ENCODE results near the gene ECE1.

ECE1 gene

DNA sequence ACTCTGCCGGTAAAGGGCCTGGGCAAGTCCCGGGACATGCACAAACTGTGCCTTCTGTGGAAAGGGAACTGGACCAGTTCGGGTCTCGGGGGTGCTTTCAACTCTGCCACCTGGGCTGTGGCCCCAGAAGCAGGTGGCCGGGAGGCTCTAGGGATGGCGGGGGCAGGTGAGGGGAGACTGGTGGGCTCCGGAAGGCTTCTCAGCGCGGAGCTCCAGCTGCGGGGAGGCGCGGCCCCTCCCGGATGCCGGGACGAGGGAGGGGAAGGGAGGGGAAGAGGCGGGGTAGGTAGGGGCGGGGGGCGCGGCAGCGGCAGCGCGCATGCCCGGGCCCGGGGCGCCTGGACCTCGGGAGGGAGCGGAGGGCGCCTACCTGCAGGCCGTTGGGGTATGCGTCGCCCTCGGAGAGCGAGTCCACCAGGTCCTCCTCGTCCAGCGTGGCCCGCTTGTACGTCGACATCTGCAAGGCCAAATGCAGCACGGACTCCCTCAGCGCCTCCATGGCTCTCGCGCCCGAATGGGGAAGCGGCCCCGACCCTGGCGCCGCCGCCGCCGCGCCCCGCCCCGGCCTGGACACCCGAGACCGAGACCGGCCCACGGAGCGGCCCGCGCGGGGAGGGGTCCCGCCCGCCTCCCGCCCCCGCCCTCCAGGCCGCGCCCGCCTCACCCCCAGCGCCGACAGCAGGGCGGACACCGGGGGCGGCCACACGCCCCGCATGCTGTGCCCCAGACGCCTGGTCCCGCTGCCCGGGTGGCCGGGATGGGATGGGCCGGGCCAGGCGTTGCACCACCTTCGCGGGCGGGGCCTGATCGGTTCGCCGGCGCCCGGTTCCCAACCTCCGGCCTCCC is at the start of gene ECE1:
Gene ECE1, minus strand, starts transcription at position 764 of the 846 bp plus-strand sequence. Its CDS starts 49 bp downstream, at position 715.
- DNase-seq = no peak

DNA sequence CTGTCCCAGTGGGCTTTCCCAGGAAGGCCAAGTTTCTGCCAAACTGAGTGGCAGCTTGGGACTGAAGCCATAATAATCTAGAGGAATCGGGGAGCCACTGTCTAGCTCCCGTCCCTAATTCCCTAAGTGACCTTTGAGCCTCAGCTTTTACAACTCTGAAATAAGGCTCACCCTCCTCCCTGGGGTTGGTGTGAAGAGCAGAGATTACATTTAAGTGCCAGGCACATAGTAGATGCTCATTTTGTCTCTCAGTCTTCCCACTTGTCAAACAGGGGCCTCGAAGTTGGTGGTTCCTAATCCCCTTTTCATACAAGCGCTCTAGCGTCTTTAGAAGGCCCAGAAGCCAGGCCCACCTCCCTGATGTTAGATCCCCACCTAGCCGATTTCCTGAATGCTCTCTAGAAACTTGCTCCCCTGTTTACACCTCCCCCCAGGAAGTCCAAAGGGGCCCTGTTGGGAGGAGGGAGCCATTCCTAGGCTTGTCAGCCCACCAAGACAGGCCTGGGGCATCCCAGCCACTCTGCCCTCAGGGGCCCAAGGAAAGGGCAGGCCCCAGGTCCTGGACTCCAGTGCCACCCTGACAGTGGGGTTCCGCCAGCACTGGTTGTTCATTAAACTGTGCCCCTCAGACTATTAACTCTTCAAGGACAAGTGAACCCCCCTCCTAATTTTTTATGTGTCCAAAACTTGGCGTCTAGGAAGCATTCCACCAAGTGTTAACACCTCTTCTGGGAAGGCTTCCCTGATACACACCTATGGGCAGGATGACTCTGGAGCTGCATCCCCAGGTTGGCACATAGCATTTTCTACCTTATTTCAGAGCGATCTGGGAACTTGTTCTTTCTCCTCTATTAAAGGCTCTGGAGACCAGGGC is 49.3 kb upstream of the ECE1 start:
- DNase-seq = no peak

DNA sequence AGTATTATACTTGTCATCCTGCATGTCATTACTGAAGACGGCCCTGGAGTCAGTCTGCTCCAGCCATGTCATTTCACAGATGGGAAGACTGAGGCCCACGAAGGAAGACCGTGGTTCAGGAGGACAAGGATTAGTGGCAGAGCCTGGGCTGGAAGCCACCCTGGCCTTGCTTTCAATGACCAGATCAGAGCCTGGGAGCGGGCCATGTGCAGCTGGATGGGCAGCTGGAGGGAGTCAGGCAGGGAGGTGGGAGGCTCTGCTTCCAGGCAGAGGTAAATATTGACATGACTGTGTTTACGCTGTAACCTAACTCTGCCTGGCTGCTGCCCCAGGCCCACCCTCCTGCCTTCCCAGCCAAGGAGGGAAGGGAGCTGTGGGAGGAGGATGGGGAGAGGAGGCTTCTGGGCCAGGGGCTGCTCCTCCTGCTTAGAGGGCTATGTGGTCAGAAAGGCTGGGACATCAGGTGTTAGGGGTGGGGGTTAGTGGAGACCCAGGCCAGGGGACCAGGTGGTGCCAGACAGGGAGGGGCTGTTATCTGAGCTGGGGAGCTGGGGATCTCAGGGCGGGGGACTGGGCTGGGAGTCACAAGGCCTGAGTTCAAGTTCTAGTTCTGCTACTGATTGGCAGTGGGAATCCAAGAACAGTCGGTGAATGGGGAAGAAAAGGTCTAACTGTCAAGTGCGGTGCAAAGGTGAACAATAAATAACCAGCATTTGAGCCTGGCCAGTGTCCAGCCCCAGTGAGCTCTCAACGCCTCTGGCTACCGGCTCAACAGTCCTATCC is 48.5 kb upstream of the ECE1 start:
- peak; percentile 22 for DNase-seq

DNA sequence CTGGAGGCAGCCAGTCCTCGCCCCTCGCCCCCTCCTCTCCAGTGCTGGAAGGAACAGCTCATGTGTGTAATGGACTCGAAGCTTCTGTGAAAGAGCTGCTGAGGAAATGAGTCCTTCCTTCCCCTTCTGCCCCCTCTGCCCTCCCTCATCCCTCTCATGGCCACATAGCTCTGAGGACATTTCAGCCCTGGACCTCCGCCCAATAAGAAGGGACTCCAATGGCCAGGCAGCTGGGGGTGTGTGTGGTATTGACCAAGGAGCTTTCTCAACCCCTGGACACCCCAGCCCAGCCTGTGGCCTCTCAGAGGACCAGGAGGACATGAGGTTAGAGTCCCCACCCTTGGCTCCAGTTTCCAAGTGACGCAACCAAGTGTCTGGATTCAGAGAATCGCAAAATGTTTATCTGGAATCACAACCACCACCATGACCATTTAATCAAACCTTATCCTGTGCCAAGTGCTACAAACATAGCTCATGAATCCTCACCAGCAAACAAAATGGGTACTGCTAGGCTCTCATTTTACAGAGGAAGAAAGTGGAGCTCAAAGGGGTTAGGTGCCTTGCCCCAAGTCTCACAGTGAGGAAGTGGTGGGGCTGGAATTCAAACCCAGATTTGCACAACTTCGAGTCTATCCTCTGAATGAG is 47.8 kb upstream of the ECE1 start:
- DNase-seq = no peak

DNA sequence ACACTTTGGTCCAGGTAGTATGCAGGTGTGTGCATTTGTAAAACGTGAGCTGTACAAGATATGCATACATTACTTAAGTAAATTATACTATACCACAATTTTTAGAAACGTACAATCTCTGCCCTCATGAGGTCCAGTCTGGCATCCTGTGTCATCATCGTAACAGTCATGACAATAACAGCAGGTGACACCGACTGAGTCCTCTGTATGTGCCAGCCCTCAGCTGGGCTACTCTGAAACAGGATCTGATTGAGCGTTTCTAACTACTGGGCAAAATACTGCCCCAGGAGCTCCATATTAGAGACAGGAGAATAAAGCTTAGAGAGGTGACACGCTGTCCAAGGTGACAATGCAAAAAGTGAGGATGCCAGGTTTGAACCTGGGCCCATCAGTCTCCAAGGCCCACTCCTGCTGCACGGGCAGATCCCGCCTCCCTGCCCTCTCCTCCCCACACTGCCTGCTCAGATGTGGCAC is 47.2 kb upstream of the ECE1 start:
- no peak for DNase-seq

DNA sequence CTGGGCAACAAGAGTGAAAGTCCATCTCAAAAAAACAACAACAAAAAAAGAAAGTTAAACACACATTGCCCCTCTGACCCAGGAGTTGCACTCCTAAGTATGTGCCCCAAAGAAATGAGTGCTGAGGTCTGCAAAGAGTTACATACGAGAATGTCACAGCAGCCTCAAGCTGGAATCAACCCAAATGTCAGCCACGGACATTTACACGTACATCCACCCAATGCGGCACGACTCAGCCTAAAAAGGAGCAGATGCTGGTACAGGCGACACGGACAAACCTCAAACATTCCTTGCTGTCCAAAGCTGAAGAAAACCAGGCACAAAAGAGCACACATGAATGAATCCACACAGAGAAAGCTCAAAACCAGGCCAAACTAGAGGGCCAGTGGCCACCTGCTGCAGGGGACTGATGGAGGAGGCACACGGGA is 46.8 kb upstream of the ECE1 start:
- no peak for DNase-seq

DNA sequence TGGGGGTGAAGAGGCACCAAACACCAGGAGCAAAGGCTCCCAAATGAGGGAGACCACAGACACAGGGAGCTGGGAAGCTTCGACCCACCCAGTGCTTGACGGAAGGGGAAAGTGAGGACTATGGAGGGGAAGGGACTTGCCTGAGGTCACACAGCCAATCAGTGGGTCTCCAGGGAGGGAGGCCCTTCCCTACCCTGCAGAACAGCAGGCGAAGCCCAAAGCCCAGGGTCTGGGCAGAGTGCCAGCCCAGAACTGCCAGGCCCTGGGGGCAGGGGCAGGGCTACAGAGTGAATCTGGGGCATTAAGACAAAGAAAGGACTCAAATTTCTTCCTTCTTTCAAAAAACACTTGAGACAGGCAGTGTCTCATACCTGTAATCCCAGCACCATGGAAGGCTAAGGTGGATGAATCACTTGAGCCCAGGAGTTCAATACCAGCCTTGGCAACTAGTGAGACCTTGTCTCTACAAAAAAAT is 45.5 kb upstream of the ECE1 start:
- peak; percentile 50 for DNase-seq

DNA sequence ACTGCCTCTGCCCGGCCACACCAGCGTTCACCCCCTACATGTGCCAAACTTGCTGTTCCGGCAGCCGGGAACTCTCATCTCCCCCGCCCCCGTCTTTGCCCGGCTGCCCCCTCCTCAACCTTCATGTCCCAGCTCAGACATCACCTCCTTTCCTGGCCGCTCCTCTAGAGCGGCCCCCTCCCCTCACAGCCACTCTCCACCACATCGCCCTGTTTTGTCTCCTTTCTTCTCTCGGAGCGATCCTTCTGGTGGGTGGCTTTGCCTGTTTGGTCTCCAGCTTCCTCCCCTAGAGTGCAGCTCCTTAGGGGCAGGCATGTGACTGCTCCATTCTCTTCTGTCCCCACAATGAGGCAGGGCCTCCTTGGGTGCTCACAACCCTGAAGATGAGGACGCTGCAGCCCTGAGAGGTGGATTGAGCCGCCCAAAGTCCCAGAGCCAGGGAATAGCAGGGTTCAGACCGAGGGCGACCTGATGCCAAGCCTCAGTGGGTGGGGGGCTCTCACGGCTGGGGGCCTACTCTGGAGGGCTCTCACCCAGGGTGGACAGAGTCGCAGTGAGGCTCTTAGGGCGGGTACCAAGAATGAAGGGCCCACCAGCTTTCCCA is 44.9 kb upstream of the ECE1 start:
- DNase-seq = no peak

DNA sequence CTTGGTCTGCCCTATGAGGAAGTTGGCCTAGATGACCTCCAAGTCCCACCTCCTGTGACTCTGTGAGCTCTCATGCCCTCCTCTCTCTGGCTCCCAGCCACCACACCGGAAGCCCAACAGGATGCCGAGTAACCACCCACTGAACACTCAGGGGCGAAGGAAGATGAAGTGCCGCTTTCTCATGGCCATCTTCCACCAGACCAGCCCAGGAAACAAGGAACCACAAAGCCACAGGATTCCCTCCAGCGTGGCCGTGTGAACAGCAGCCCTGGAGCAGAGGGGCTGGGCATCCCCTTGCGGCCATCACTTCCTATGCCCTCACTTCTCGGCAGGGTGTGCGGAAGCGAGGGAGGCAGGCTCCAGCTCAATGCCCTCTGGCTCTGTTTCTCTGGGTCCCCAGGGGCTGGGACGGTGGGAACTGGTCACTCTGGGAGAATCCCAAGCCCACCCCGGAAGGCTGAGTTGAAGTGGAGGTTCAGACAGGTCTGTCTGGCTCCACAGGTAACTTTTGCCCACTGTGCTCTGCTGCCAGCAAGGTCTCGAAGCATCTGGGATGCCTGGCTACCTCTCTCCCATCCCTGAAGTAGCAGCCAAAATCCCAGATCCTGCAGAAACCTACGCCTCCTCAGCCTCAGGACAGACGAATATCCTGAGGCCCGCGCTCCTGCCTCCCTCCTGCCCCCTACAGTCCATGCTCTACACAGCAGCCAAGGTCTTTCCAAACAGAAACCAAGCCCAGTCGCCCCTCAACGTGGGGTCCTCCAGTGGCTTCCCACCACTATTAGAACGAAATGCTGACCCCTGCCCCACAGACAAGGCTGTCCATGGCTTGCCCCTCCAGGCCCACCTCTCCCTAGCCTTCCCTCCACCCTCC is 44.2 kb upstream of the ECE1 start:
- DNase-seq = no peak

DNA sequence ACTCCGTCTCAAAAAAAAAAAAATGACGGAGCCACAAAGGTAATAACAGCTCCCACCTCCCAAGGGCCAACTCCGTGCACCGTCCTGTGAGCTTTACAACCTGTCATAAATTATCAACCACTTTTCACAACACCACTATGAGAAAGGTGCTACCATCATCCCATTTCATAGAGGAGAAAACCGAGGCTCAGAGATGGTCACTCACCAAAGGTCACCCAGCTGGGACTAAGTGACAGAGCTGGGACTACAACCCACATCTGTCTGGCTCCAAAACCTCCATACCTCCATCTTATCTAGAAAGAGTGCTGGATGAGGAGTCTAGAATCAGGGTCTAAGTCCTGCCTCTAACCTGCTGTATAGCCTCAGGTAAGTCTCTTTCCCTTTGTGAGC is 43.6 kb upstream of the ECE1 start:
- no peak for DNase-seq

DNA sequence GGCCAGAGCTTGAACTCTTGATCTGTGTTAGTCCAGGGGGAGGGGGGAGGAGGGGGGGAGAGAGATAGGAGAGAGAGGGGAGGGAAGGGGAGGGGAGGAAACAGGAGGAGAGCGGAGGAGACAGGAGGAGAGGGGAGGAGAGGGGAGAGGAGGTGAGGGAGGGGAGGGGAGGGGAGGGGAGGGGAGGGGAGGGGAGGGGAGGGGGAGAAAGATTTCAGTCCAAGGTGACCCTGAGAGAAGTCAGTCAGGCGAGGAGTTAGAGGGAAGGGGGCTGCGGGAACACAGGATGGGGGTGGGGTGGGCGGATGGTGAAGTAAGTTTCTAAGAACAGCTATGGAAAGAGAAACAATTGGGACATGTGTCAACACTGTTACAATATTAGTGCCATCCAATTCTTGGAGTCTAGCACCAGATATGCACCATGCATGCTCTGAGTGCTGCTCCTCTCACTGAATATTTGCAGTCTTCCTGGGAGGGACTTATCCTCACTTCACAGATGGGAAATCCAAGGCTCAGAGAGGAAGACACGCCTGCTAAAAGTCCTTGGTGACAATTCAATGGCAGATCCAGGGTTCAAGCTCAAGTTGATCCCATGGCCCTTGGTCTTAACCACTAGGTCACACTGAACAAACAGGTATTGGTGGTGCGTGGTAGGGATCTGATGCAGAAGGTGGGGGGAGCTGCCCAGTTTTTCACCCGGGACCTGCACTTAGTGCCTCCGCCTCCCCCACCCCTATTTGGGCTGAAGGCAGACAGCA is 42.5 kb upstream of the ECE1 start:
- no peak for DNase-seq

DNA sequence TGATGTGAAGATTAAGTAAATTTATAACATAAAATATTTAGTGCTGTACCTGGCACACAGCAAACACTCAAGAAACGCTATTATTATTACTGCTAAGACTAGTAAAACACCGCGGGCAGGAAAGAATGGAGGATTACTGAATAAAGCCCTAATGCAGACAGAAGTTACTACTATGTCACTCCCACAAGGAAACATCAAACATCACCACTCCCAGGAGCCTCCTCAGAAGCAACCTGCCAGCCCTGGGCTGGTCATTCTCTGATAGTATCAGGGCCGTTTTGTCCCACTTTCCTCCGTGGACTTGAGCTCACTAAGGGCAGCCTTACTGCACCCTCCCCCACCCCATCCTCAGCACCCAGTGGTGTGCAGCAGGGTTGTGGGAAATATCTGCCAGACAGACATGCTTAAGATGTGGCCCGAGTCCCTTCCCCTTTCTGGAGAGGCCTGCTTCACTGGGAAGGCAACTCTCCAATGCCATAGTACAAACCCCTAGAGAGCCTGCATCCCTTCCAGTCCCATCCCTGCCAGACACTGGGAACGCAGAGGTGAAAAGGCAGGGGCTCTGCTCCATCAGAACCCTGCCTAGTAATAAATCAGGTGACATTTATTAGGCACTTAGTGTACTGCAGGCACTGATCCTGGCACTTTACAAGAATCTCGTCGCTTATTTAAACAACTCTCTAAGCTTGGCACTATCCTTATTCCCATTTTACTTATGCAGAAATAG is 41.7 kb upstream of the ECE1 start:
- no peak for DNase-seq

DNA sequence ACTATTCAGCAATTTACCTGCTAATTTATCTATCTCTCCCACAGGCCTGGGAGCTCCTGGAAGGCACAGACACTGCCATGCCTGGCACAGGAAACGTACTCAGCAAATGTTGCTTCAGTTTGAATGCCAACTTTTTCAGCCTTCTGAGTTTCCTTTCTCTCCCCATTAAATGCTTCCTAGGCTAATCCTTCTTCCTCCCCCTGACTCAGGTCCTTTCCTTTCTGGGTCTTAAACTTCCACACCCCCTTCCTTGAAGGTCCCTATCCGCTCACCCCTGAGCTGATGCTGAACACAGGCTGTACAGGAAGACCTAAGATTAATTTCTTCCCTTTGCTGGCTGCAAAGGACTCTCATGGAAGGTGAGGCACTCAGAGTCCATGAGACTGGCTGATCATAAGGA is 40.3 kb upstream of the ECE1 start:
- no peak for DNase-seq

DNA sequence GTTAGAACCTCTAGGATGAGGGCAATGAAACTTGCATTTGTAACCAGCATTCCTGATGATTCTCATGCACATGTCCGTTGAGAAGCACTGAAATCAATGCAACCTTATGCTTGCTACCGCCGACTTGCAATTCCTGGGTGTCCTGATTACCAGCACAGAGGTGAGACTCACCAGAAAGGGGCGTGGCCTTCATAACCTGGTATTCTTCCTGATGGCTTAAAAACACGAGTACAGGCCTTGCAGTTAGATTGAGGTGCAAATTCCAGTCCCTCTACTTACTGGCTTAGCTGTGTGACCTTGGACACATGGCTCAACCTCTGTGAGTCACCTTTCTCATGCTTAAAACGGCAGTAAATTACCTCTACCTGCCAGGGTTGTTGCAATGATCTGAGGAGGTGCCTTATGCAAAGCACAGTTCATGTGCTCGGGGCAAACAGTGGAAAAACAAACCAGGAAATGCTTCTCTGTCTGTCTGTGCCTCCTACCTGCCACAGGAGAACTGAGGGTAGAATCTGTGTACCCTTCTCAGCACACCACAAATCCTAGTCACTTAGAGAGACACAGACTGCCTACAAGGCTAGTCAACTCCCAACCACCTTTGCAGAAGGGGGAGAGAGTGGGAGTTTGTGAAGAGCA is 39.1 kb upstream of the ECE1 start:
- no peak for DNase-seq

DNA sequence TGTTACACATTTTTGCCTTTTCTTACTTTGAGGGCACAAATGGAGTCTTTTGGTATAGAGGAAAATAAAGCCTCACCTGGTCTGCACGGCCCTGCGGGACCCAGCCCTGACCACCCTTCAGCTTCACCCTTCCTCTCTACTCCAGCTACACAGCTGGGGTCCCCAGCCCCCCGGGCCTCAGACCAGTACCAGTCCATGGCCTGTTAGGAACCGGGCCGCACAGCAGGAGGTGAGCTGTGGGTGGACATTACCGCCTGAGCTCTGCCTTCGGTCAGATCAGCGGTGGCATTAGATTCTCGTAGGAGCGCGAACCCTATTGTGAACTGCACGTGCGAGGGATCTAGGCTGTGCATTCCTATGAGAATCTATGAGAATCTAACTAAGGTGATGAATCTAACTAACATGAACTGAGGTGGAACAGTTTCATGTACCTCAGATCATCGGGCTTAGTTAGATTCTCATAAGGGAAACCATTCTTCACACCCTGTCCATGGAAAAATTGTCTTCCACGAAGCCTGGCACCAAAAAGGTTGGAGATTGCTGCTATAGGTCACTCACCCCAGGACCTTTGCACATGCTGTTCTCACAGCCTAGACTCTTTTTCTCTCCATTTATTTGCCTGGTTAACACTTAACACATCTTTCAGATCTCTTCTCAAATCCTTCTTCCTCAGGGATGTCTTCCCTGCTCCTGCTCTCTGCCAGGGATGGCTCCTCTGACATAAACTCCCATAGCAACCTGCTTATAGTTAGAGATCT is 37.5 kb upstream of the ECE1 start:
- DNase-seq = no peak

DNA sequence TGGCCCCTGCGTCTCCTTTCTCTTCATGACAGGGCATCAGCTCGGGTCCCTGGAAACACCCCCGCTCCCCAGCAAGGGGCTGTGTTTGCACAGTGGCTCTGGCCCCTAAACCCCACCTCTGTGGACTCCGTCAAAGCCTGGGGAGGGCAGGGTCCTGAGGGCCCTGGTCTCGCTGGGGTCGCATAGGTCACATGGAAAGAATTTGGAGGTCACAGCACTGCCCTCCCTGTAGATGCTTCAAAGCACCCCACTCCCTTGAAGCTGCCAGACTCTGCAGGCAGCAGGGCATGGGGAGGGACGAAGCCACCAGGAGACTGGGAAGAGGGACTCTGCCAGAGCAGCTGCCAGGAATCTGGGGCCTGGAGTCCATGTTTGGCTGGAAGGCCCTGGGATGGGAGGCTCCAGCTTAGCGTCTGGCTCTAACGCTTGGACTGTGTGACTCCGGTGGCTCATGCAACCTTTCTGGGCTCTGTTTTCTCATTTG is 36.6 kb upstream of the ECE1 start:
- DNase-seq = peak; percentile 43

DNA sequence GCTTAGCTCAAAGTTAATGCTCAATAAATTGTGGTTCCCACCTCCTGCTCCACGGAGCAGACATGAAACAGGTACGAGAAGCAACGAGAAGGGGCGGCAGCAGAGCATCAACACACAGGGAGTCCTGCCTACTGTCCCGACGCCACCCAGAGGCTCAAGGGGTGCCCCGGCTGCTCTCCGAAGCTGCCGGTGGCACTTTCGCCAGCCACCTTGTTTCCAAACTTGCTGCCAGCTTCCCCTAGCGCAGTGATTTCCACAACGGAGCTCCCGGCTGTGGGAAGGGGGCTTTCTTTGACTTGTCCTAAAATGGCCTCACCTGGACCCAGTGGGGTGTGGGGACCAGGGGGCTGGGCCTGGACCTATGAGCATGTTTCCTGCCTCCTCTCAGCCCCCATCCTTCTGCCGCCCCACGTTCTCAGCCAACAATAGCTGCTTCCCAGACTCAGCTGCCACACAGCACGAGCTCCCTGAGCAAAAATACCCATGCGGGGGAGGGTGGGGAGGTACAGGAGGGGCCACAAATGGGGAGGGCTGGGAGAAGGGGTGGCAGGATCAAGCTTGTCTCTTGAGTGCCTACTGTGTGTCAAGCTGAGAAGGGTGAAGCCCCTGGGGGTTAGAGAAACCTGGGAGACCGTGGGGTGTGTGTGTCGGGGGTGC is 35.6 kb upstream of the ECE1 start:
- DNase-seq = no peak

All from NCI-H446 treated with DMSO at 0.1 percent for 48 hours (cell line).